ENCODE measurements around the gene BTBD17.

Gene BTBD17

DNA sequence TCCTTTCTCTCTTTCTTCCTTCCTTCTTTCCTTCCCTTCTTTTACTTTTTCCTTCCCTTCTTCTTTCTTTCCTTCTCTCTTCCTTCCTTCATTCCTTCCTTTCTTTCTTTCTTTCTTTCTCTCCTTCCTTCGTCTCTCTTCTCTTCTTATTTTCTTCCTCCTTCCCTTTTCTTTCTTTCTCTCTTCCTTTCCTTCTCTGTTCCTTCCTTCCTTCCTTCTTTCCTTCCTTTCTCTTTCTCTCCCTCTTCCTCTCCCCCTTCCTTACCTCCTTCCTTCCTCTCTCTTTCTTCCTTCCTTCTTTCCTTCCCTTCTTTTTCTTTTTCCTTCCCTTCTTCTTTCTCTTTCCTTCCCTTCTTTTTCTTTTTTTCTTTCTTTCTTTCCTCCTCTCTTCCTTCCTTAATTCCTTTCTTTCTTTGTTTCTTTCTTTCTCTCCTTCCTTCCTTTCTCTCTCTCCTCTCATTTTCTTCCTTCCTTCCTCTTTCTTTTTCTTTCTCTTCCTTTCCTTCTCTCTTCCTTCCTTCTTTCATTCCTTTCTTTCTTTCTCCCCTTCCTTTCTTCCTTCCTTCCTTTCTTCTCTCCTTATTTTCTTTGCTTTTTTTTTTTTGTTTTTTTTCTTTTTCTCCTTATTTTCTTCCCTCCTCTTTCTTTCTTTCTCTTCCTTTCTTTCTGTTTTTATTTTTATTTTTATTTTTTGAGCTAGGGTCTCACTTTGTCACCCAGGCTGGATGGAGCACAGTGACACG, 28.4 kb upstream of the BTBD17 start:
- TF ChIP-seq, protein P1, sequence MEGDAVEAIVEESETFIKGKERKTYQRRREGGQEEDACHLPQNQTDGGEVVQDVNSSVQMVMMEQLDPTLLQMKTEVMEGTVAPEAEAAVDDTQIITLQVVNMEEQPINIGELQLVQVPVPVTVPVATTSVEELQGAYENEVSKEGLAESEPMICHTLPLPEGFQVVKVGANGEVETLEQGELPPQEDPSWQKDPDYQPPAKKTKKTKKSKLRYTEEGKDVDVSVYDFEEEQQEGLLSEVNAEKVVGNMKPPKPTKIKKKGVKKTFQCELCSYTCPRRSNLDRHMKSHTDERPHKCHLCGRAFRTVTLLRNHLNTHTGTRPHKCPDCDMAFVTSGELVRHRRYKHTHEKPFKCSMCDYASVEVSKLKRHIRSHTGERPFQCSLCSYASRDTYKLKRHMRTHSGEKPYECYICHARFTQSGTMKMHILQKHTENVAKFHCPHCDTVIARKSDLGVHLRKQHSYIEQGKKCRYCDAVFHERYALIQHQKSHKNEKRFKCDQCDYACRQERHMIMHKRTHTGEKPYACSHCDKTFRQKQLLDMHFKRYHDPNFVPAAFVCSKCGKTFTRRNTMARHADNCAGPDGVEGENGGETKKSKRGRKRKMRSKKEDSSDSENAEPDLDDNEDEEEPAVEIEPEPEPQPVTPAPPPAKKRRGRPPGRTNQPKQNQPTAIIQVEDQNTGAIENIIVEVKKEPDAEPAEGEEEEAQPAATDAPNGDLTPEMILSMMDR (IDR thresholded peaks at IDR 0.05): no peak
- no peaks in the 10 kb centered on the region for H3K9me3 Mint-ChIP-seq
- no peak for DNase-seq
- H3K4me3 Mint-ChIP-seq: no peak overlapping the region
- no peaks in the 10 kb centered on the region for H3K36me3 Mint-ChIP-seq (ENCODE audit: low read depth)
- peaks cover 30% of the 10 kb centered on the region for H3K27me3 Mint-ChIP-seq (ENCODE audit: low read depth, poor library complexity)
- peaks cover 60% of the 10 kb centered on the region for H3K4me1 Mint-ChIP-seq
- no peak overlapping the region for H3K27ac Mint-ChIP-seq

DNA sequence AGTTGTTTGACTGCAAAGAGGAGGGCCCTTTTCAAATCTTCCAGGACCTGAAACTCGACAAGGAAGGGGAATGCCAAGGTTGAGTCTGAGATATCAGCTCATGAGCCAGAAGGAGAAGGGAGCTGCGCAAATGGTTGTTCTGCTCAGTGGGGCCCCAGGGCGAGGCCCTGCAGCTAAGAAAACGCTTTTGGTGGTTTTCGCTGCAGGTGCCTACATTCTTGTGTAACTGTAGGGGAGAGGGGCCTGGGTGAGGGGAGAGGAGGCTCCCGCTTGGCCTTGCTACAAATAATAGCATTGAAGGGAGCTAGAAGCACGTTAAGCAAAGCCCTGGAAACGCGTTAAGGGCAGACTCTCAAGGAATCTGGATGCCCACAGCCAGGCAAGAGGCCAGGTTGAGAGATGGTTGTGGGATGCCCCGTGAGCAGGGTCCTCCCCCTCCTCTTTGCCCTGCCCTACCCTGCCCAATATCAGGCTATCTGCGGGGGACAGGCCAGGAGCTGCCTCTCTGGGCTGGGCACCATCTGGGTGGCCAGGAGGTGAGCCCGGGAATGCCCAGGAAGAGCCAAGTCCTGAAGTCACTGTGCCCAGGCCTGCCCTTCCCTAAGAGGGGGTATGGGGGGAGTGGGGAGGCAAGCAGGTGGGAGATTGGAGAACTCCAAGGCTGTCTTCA, 27.6 kb upstream of the BTBD17 start:
- Mint-ChIP-seq H3K9me3 (no peaks in the 10 kb centered on the region), H3K36me3 (ENCODE audit: low read depth) (no peaks in the 10 kb centered on the region), H3K4me3 (no peak overlapping the region), H3K4me1 (peaks cover 51% of the 10 kb centered on the region), H3K27me3 (ENCODE audit: low read depth, poor library complexity) (peaks cover 32% of the 10 kb centered on the region), H3K27ac (no peak overlapping the region)
- TF ChIP-seq, protein P1 (IDR thresholded peaks at IDR 0.05): no peak
- no peak for DNase-seq

DNA sequence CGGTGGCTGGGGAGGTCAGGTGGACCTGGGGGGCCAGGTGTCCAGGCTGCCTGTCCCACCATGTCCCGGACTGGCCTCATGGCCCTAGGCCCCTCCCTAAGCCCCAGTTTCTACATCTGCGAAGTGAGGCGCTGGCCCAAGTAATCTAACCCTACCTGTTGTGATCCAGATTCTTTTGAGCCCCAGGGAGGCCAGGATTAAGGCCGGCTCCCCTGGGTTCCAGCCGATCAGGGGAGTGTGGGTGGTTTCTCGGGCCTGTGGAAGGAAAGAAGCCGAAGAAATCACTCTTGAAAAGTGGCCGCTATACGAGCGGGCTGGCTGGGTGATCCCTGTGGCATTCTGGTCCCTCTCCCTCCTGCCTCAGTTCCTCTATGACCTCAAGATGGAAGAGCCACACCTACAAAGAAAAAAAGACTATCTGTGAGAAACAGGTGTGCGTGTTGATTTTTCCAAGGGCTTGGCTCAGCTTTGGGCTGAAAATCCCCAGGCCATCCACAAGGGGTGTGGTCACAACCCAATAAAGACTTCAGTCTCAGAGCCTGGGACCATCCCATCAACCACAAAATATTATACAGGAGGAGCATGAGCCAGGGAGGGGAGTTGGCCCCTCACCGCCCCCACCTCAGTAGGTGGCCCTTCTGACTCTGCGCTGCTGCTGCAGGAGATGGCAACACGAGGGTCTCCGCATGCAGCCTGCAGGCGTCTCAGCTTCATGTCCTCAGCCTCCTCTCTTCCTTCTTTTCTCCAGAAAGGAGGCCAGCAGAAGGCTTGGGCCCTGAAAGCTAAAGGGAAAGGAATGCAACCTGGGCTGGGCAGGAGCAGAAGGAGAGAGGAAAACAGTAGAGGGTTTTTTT, 25.9 kb upstream of the BTBD17 start:
- TF ChIP-seq, protein P1 (IDR thresholded peaks at IDR 0.05): no peak
- Mint-ChIP-seq H3K27ac (no peak overlapping the region), H3K36me3 (ENCODE audit: low read depth) (no peaks in the 10 kb centered on the region), H3K9me3 (no peaks in the 10 kb centered on the region), H3K27me3 (ENCODE audit: low read depth, poor library complexity) (peaks cover 30% of the 10 kb centered on the region), H3K4me3 (no peak overlapping the region), H3K4me1 (peaks cover 34% of the 10 kb centered on the region)
- no peak for DNase-seq

DNA sequence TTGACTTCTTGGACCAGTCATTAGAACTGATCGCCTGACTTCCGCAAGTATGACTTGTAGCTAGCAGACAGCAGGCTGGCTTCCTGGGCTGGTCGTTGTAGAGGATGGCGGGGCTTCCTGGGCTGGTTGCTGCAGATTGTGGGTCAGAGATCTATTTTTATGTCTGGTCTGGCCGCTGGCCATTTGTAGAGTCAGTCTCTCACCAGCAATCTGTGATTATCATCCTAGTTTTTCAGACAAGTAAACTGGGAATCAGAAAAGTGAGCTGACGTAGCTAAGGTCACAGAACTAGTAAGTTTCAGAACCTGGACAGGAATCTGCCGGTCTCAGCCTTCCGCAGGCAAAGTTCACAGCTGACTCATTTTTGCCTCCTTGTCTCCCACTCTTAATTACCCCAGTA, 24.7 kb upstream of the BTBD17 start:
- Mint-ChIP-seq H3K27me3 (ENCODE audit: low read depth, poor library complexity) (peaks cover 30% of the 10 kb centered on the region), H3K36me3 (ENCODE audit: low read depth) (no peaks in the 10 kb centered on the region), H3K4me3 (no peak overlapping the region), H3K27ac (no peak overlapping the region), H3K4me1 (peaks cover 27% of the 10 kb centered on the region), H3K9me3 (no peaks in the 10 kb centered on the region)
- TF ChIP-seq, protein P1 (IDR thresholded peaks at IDR 0.05): no peak
- no peak for DNase-seq

DNA sequence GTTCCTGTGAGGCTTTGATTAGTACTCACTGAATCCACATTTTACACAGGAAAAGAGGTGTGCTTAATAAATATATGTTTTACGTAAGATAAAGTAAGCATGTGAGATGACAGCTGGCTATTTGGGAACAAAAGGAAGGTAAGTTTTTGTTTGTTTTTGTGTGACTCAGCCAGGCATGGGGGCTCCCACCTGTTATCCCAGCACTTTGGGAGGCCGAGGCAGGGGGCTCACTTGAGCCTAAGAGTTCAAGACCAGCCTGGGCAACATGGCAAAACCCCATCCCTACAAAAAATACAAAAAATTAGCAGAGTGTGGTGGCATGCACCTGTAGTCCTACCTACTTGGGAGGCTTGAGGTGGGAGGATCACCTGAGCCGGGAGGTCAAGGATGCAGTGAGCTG, 23.5 kb upstream of the BTBD17 start:
- no peak for DNase-seq
- H3K9me3 Mint-ChIP-seq: no peaks in the 10 kb centered on the region
- no peaks in the 10 kb centered on the region for H3K36me3 Mint-ChIP-seq (ENCODE audit: low read depth)
- no peak overlapping the region for H3K27ac Mint-ChIP-seq
- no peak overlapping the region for H3K4me3 Mint-ChIP-seq
- peaks cover 22% of the 10 kb centered on the region for H3K27me3 Mint-ChIP-seq (ENCODE audit: low read depth, poor library complexity)
- peaks cover 32% of the 10 kb centered on the region for H3K4me1 Mint-ChIP-seq
- TF ChIP-seq, protein P1 (IDR thresholded peaks at IDR 0.05): no peak
